ENCODE data around the gene MRM2. TPM values are rescaled to one million over a fixed set of nuclear protein-coding genes. Genes with fewer than 3 reads are reported as not detected.

The MRM2 gene
- total RNA-seq, 1 experiment from 2014 or later = 38.9 TPM

DNA sequence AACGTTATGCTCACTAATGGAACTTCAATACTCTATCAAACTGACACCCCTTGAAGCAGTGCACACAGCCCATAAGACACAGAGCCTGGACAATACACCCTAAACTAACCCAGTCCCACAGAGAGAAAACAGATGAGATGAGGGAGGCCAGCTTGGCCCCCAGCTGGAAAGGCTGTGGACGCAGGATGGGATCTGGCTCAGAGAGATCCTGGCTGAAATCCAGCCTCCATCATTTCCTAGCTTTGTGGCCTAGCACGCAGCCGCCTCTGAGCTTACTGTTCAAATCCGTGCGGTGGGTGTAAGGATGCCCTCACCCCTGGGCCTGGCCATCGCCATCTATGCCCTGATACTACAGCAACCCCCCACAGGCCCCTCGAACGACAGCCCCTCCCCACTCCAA is 39.5 kb upstream of the MRM2 start:
- DNase-seq (ENCODE audit: low spot score) = no peak

DNA sequence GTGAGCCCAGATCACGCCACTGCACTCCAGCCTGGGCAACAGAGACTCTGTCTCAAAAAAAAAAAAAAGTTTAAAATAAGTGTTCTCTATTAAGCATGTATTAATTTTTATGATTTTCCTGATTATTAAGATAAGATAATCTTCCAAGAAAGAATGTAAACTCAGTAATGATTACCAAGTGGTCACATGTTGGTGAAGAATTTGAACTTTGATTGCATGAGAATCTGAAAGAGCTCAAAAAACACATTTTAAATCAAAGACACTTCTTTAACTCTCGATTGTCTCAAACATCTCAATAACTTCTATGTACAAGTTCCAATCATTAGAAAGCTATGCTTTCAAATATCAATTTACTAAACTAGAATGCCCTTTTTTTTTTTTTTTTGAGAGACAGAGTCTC is 38.4 kb upstream of the MRM2 start:
- no peak overlapping the region for H3K27ac Mint-ChIP-seq
- CTCF ChIA-PET = interaction anchor here (0.7 kb wide), 2 partner anchors 10 to 69 kb away, joined by 3 to 4 read pairs; no protein-coding TSS in a partner anchor
- H3K4me1 Mint-ChIP-seq = peaks cover 19% of the 10 kb centered on the region
- H3K4me3 Mint-ChIP-seq = no peak overlapping the region
- H3K36me3 Mint-ChIP-seq = no peaks in the 10 kb centered on the region
- TF ChIP-seq TCF7 (CRISPR knock-in tag; IDR thresholded peaks at IDR 0.05; ENCODE audit: low read depth) (no peak), NR2C2 (CRISPR knock-in tag; IDR thresholded peaks at IDR 0.05) (no peak), ARID4B (CRISPR knock-in tag; IDR thresholded peaks at IDR 0.05; ENCODE audit: borderline replicate concordance) (no peak), KAT7 (CRISPR knock-in tag; IDR thresholded peaks at IDR 0.05; ENCODE audit: borderline replicate concordance) (no peak), TEAD1 (CRISPR knock-in tag; IDR thresholded peaks at IDR 0.05) (no peak), ZNF138 (CRISPR knock-in tag; conservative IDR thresholded peaks at IDR 0.05) (no peak), USF2 (CRISPR knock-in tag; IDR thresholded peaks at IDR 0.05) (no peak), USF1 (CRISPR knock-in tag; IDR thresholded peaks at IDR 0.05) (no peak), E2F5 (CRISPR knock-in tag; IDR thresholded peaks at IDR 0.05) (no peak), NR3C1 (CRISPR knock-in tag; conservative IDR thresholded peaks at IDR 0.05; ENCODE audit: low read depth) (no peak), SOX15 (CRISPR knock-in tag; IDR thresholded peaks at IDR 0.05) (no peak), ZNF232 (CRISPR knock-in tag; IDR thresholded peaks at IDR 0.05) (no peak), RELA (CRISPR knock-in tag; IDR thresholded peaks at IDR 0.05; ENCODE audit: borderline replicate concordance) (no peak), ZNF671 (CRISPR knock-in tag; IDR thresholded peaks at IDR 0.05) (no peak), ETV6 (CRISPR knock-in tag; IDR thresholded peaks at IDR 0.05) (no peak), GABPB1 (CRISPR knock-in tag; IDR thresholded peaks at IDR 0.05) (no peak), NFATC4 (CRISPR knock-in tag; IDR thresholded peaks at IDR 0.05) (no peak)
- TF ChIP-seq, protein P1, sequence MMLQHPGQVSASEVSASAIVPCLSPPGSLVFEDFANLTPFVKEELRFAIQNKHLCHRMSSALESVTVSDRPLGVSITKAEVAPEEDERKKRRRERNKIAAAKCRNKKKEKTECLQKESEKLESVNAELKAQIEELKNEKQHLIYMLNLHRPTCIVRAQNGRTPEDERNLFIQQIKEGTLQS (CRISPR knock-in tag; conservative IDR thresholded peaks at IDR 0.05) = no peak
- TF ChIP-seq, protein P2, sequence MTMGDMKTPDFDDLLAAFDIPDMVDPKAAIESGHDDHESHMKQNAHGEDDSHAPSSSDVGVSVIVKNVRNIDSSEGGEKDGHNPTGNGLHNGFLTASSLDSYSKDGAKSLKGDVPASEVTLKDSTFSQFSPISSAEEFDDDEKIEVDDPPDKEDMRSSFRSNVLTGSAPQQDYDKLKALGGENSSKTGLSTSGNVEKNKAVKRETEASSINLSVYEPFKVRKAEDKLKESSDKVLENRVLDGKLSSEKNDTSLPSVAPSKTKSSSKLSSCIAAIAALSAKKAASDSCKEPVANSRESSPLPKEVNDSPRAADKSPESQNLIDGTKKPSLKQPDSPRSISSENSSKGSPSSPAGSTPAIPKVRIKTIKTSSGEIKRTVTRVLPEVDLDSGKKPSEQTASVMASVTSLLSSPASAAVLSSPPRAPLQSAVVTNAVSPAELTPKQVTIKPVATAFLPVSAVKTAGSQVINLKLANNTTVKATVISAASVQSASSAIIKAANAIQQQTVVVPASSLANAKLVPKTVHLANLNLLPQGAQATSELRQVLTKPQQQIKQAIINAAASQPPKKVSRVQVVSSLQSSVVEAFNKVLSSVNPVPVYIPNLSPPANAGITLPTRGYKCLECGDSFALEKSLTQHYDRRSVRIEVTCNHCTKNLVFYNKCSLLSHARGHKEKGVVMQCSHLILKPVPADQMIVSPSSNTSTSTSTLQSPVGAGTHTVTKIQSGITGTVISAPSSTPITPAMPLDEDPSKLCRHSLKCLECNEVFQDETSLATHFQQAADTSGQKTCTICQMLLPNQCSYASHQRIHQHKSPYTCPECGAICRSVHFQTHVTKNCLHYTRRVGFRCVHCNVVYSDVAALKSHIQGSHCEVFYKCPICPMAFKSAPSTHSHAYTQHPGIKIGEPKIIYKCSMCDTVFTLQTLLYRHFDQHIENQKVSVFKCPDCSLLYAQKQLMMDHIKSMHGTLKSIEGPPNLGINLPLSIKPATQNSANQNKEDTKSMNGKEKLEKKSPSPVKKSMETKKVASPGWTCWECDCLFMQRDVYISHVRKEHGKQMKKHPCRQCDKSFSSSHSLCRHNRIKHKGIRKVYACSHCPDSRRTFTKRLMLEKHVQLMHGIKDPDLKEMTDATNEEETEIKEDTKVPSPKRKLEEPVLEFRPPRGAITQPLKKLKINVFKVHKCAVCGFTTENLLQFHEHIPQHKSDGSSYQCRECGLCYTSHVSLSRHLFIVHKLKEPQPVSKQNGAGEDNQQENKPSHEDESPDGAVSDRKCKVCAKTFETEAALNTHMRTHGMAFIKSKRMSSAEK (CRISPR knock-in tag; IDR thresholded peaks at IDR 0.05; ENCODE audit: borderline replicate concordance) = no peak
- DNase-seq (ENCODE audit: low spot score) (no peak), ATAC-seq (no peak)
- H3K27me3 Mint-ChIP-seq (ENCODE audit: low read depth) = no peaks in the 10 kb centered on the region
- H3K9me3 Mint-ChIP-seq = no peaks in the 10 kb centered on the region
- POLR2A ChIA-PET = no interaction called here

More for the DNA sequence above, 39.5 kb upstream of the MRM2 start:
- H3K4me3 Mint-ChIP-seq = no peak overlapping the region
- H3K27ac Mint-ChIP-seq = peak overlapping the region; percentile 29; the same call in 1 of the 2 replicates
- no peaks in the 10 kb centered on the region for H3K36me3 Mint-ChIP-seq
- no peaks in the 10 kb centered on the region for H3K27me3 Mint-ChIP-seq (ENCODE audit: low read depth)
- H3K4me1 Mint-ChIP-seq = peaks cover 19% of the 10 kb centered on the region
- ChIA-PET CTCF (no interaction called here), POLR2A (no interaction called here)
- ATAC-seq = no peak
- TF ChIP-seq IRF2 (CRISPR knock-in tag; IDR thresholded peaks at IDR 0.05; ENCODE audit: borderline replicate concordance, low read depth) (no peak), FOXP1 (CRISPR knock-in tag; IDR thresholded peaks at IDR 0.05; ENCODE audit: borderline replicate concordance) (no peak)
- no peaks in the 10 kb centered on the region for H3K9me3 Mint-ChIP-seq

All from WTC11 (cell line).